Right lobe of liver (tissue), 6 donors: Measurements from ENCODE around the gene SH2B3. TPM values are rescaled to one million over a fixed set of nuclear protein-coding genes. Genes with fewer than 3 reads are reported as not detected.
A peak's percentile ranks its signal among the peaks of the same experiment; 100 is the strongest.

Experiments used
- ATAC-seq, 4 donors: fragments of 200-7000 bp; cut with Tn5 transposase; one replicate each; pipeline ENCODE4 v1.9.1; 2020; ENCODE audit warnings: mild to moderate bottlenecking in 4 of 4, moderate library complexity in 4 of 4
- DNase-seq, 3 donors: peaks; one replicate each; pipeline ENCODE4 v3.0.0-alpha.2; 2020
- H3K27ac ChIP-seq, 3 donors: fragments of 200-600 bp; one replicate each; pipeline ENCODE4 v1.8.0; 2022
- H3K27me3 ChIP-seq, 2 donors: fragments of 200-600 bp; one replicate each; pipeline ENCODE4 v1.8.0; 2022
- H3K36me3 ChIP-seq, 4 donors: fragments of 200-600 bp; sonication (generic) in 1 of 4; one replicate each; pipeline versions ENCODE4 v1.5.1 to v1.8.0; 2017 to 2022; ENCODE audit warnings: control low read depth in 1 of 4
- H3K4me1 ChIP-seq, 4 donors: fragments of 200-600 bp; sonication (generic) in 1 of 4; one replicate each; pipeline versions ENCODE4 v1.5.1 to v1.8.0; 2017 to 2022; ENCODE audit warnings: control low read depth in 1 of 4
- H3K4me3 ChIP-seq, 3 donors: fragments of 200-600 bp; one replicate each; pipeline ENCODE4 v1.8.0; 2022
- H3K9me3 ChIP-seq, 4 donors: fragments of 200-600 bp; sonication (generic) in 1 of 4; one replicate each; pipeline versions ENCODE4 v1.5.1 to v1.8.0; 2017 to 2022; ENCODE audit warnings: control low read depth in 1 of 4
- CTCF ChIP-seq, 4 donors: fragments of 200-600 bp in 3 of 4; fragments of 450-650 bp in 1 of 4; IDR thresholded peaks; one replicate each; pipeline versions ENCODE4 v1.5.1 to v1.8.0; 2016 to 2022; ENCODE audit warnings: antibody characterized with exemption in 4 of 4, mild to moderate bottlenecking in 2 of 4
- POLR2A ChIP-seq: fragments of 450-650 bp; IDR thresholded peaks from one replicate; pipeline ENCODE4 v1.6.1; 2017; ENCODE audit warnings: antibody characterized with exemption, mild to moderate bottlenecking
- WGBS: methylation state at CpG from one replicate; pipeline ENCODE4 v1.1.6; 2018; ENCODE audit warnings: low coverage, low lambda C conversion rate; ENCODE audit not compliant: insufficient coverage; ENCODE audit errors: missing lambda C conversion rate; 5-methylcytosine and 5-hydroxymethylcytosine counted together
- intact Hi-C, 2 donors: fragments of 100-400 bp; cut with DNase I; formaldehyde crosslinking; loops; one replicate each; pipeline versions ENCODE4 v1.11.2 to v1.14.1; 2022
- total RNA-seq, 6 experiments: library from RNA; depleted of rRNA in 2 of 6; stranded (reverse); fragments of >200 nt in 2 of 6; fragmentation: NEBNext Ultra II Directional in 3 of 6; extraction: Animal tissue kit (Norgen Biotek cat#: 25700) in 3 of 6; gene quantifications; one replicate each; pipeline versions ENCODE4 v1.1.0 to v1.2.4, GENCODE V29; 2016 to 2023
- donor health status: DM: no; HTN: yes; CAD: no.
- donor health status: DM: no; HTN: no; CAD: no.
- donor health status: DM: no; HTN: no; CAD: no.
- donor health status: DM: no; HTN: yes; CAD: no.
- donor health status: DM: no; HTN: yes; CAD: no.

Gene SH2B3
- total RNA-seq, 6 experiments from 2014 or later = 6.7 to 43.5 (median 17.0) TPM

GRCh38 chr12:111446631-111447570 lies 41.2 kb downstream of the SH2B3 start:
- WGBS = 71% methylated on average over 4 of the region's 20 CpGs
- DNase-seq (peak in 1 of 3 donors; percentile 42), ATAC-seq (peak in 1 of 4 donors; percentile 2)
- Histone ChIP-seq H3K27ac (peak overlapping the region; percentile 50 to 63 (median 51)), H3K9me3 (no peaks in the 10 kb centered on the region), H3K4me3 (no peak overlapping the region), H3K27me3 (no peaks in the 10 kb centered on the region), H3K36me3 (peaks cover 0 to 59% (median 11%) of the 10 kb centered on the region in 4 donors), H3K4me1 (peaks cover 0 to 31% (median 15%) of the 10 kb centered on the region in 4 donors)
- TF ChIP-seq CTCF (IDR thresholded peaks at IDR 0.05) = no peak
- no peak for TF ChIP-seq POLR2A
- intact Hi-C loops = loop anchor here (5.0 kb wide), 2 partner anchors 35 to 45 kb away; no protein-coding TSS in a partner anchor

- no peaks in the 10 kb centered on the region for H3K9me3 ChIP-seq
- DNase-seq = peak in 1 of 3 donors; percentile 45
- intact Hi-C loops = loop anchor here (5.0 kb wide), 2 partner anchors 35 to 45 kb away; no protein-coding TSS in a partner anchor
- no peak for ATAC-seq
- 88% methylated on average over 17 of the region's 28 CpGs for WGBS
- TF ChIP-seq POLR2A (no peak), CTCF (IDR thresholded peaks at IDR 0.05) (no peak)
- no peaks in the 10 kb centered on the region for H3K27me3 ChIP-seq
- H3K4me1 ChIP-seq = peaks cover 0 to 31% (median 15%) of the 10 kb centered on the region in 4 donors
- H3K36me3 ChIP-seq = peaks cover 0 to 67% (median 13%) of the 10 kb centered on the region in 4 donors
- H3K4me3 ChIP-seq = no peak overlapping the region
- no peak overlapping the region for H3K27ac ChIP-seq
These were observed 42.0 kb downstream of the SH2B3 start for GRCh38 chr12:111447571-111448265.

- DNase-seq (peak in 1 of 3 donors; percentile 25), ATAC-seq (no peak)
- H3K9me3 ChIP-seq = no peaks in the 10 kb centered on the region
- intact Hi-C loops = loop anchor here (5.0 kb wide), 2 partner anchors 36 to 46 kb away; no protein-coding TSS in a partner anchor
- H3K27ac ChIP-seq = no peak overlapping the region
- peaks cover 0 to 31% (median 15%) of the 10 kb centered on the region in 4 donors for H3K4me1 ChIP-seq
- H3K27me3 ChIP-seq = no peaks in the 10 kb centered on the region
- H3K36me3 ChIP-seq = peaks cover 0 to 74% (median 14%) of the 10 kb centered on the region in 4 donors
- H3K4me3 ChIP-seq = no peak overlapping the region
- no peak for TF ChIP-seq POLR2A
- no peak for TF ChIP-seq CTCF (IDR thresholded peaks at IDR 0.05)
- 66% methylated on average over 6 of the region's 9 CpGs for WGBS
These were observed 42.6 kb downstream of the SH2B3 start for GRCh38 chr12:111448266-111448830.
